ENCODE data around the gene CNTFR.

- TF ChIP-seq EZH2 (IDR thresholded peaks at IDR 0.05; ENCODE audit: insufficient read depth, poor library complexity, severe bottlenecking) (no peak), EZH2phosphoT487 (IDR thresholded peaks at IDR 0.05; ENCODE audit: insufficient read depth, low read depth) (no peak)
Measured at GRCh38 chr9:34553511-34554021, 36.0 kb downstream of the CNTFR start.
